Epithelial cell of esophagus (primary cell): ENCODE data around the gene VDR.
A peak's percentile ranks its signal among the peaks of the same experiment; 100 is the strongest.

Experiments
- DNase-seq: peaks from one replicate; pipeline ENCODE4 v3.0.0; 2010; ENCODE audit warnings: low read depth
- H3K4me3 ChIP-seq: 2 replicates; pipeline ENCODE4 v1.5.1; 2011; ENCODE audit warnings: mild to moderate bottlenecking, low read length, control low read depth
- TF ChIP-seq, protein P1 (sequence below): IDR thresholded peaks from 2 replicates; pipeline ENCODE4 v1.5.1; 2011; ENCODE audit warnings: low read depth, mild to moderate bottlenecking, low read length, control low read depth, inconsistent platforms; ENCODE audit not compliant: insufficient read depth; ENCODE audit errors: missing control alignments

The VDR gene

DNA sequence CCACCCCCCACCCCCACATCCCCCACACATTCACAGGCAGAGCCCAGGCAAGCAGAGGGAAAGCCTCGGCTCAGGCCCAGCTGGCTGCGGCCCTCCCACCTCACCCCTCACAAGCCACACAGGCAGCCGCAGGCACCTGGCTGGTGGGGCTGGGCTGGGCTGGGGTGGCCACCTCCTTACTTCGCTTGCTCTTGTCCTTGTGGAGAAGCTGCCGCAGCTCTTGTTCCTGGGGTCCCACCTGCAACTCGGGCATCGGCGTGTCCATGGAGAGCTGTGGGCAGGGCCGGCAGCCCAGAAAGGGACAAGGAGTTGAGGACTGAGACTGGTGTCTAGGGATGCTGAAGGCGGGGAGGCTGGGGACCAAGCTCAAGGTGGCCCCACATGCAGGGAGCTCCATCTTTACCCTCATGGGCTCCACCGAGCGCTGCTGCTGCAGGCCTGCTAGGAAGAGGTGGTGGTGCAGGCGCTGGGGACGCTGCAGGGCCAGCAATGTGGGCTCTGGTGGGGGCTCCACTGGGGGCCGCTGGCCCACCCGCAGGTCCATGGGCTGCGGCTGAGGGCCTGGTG is 106.3 kb downstream of the VDR start:
- H3K4me3 ChIP-seq = no peak overlapping the region
- TF ChIP-seq, protein P1, sequence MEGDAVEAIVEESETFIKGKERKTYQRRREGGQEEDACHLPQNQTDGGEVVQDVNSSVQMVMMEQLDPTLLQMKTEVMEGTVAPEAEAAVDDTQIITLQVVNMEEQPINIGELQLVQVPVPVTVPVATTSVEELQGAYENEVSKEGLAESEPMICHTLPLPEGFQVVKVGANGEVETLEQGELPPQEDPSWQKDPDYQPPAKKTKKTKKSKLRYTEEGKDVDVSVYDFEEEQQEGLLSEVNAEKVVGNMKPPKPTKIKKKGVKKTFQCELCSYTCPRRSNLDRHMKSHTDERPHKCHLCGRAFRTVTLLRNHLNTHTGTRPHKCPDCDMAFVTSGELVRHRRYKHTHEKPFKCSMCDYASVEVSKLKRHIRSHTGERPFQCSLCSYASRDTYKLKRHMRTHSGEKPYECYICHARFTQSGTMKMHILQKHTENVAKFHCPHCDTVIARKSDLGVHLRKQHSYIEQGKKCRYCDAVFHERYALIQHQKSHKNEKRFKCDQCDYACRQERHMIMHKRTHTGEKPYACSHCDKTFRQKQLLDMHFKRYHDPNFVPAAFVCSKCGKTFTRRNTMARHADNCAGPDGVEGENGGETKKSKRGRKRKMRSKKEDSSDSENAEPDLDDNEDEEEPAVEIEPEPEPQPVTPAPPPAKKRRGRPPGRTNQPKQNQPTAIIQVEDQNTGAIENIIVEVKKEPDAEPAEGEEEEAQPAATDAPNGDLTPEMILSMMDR = no peak
- no peak for DNase-seq

DNA sequence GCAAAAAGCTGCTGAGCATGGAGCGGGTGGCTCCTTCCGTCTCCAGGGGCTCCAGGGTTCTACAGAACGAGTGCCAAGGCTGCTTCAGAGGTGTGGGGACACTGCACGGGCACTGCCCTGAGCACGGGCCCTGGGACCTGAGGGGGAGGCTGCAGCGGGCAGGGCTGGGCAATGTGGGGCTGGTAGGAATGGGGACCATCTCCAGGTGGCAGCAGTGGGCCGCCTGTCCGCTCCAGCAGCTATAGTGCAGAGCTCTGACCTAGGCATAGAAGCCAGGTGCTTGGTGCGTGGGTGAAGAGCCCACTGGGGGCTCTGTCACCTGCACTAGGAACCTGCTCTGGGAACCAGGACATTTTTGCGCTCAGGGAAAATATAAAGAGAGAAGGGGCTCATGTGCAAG is 107.4 kb downstream of the VDR start:
- TF ChIP-seq, protein P1 = peak; percentile 36
- no peak overlapping the region for H3K4me3 ChIP-seq
- no peak for DNase-seq

DNA sequence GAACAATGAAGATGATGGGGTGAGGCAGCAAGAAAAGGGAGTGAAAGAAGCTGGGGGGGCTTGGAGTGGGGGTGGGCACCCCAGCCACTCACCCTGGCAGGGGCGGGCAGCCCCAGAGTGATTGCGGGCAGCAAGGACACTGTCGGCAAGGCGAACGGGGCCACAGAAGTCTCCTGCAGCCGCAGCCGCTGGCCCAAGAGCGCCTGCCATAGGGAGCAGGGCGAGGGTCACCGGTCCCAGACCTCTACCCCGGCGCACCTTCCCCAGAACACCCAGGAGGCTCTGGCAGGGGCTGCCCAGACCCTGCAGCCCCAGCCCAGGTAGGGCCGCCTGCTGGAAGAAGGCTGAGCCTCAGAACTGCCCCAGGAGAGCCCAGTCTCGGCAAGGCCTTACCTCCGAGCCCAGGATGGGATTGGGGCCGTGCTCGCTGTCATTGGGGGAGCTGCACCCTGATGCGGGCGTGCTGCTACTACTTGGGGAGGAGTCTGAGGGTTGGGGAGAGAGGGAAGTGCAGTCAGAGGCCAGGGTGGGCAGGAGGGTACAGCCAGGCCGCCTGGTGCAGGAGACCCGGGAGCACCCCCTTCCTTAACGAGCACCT is 108.9 kb downstream of the VDR start:
- H3K4me3 ChIP-seq = no peak overlapping the region
- no peak for DNase-seq
- TF ChIP-seq, protein P1 = no peak

DNA sequence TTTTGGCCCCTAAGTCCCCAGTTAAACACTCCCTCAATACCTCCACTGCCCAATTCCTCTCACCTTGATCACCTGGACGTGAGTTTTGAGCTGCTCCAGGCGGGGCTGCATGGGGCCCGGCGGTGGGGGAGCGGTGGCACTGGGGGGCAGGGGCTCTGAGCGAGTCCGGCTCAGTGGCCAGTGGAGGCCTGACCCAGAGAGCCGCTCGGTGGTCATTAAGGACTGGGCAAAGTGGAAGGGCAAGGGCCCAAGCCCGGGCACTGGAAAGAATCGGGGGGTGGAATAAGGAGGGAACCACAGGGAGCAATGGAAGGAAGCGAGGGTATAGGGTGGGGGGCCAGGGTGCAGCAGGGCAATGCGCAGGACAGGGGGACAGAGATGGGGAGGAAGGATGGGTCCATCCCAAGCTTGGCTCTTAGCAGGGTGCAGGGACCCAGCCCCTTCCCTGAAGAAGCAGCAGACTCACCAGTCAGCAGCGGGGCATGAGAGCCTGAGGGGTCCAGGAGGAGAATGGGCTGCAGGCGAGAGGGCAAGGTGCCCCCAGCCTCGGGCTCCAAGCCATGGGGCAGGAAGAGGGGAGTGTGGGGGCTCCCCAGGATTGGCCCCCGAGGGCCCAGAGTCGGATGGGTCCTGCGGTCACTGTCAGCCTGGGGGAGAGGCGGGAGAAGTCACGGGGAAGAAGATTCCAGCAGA is 109.5 kb downstream of the VDR start:
- no peak overlapping the region for H3K4me3 ChIP-seq
- TF ChIP-seq, protein P1 = no peak
- no peak for DNase-seq

DNA sequence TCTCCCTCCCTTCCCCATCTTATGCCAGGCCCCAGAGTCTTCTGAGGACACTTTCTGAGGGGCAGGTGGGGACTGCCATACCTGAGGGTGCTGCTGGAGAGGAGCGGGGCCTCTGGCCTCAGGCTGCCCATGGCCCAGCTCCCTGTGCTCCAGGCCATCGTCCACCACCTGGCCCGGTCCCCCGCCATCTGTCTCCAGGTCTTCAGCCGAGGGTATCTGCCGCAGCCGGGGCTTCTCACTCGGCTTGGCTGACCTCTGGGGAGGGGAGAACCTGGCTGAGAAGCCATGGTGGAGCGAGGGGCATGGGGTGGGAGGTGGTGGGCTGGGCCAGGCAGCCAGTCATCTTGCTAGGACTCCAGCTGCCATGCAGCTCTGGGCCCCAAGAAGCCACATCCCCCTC is 110.1 kb downstream of the VDR start:
- TF ChIP-seq, protein P1 = no peak
- no peak overlapping the region for H3K4me3 ChIP-seq
- no peak for DNase-seq

DNA sequence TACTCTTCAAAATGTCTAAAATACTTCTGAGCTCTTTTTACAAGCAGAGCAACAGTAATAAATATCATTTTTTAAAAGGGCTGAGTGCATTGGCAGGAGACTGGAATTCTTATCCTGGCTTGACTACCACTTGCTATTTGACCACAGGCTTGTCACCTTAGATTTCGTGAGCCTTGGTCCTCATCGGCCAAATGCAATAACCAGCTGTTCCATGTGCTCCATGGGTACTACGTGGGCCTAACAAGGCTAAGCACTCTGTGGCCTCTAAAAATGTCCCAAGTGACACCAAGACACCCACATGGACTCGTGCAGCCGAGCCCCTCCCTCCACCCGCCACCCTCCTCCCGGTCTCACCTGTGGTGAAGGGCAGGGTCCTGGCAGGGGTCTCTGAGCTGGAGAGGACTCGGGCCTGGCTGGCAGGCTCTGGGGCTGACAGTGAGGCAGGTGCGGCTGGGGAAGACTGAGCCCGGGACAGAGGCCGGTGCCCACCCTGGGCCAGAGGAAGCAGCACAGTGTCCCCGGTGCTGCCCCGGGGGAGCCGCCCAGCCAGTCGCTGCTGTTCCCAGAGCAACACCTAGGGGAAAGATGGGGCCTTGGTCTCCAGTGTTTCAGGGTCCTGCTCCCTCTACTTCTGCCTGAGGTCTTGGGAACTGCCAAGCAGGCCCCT is 111.6 kb downstream of the VDR start:
- H3K4me3 ChIP-seq = no peak overlapping the region
- TF ChIP-seq, protein P1 = no peak
- no peak for DNase-seq
